T-helper 1 cell treated with Interleukin-12 subunit alpha and Interleukin-12 subunit beta and Interleukin-4 antibody, amounts not matched to agents 30 μg/mL and 1 μg/mL, for 36 hours (primary cell): Measurements from ENCODE around the gene DAGLB.
A peak's percentile ranks its signal among the peaks of the same experiment; 100 is the strongest.

ENCODE experiments used
- H3K27ac Mint-ChIP-seq: one replicate; pipeline ENCODE4 v1.8.0; 2021; ENCODE audit warnings: mild to moderate bottlenecking, mixed read lengths
- H3K27me3 Mint-ChIP-seq: one replicate; pipeline ENCODE4 v1.8.0; 2021; ENCODE audit warnings: low read depth, mixed read lengths
- H3K36me3 Mint-ChIP-seq: one replicate; pipeline ENCODE4 v1.8.0; 2021; ENCODE audit warnings: low read depth, mixed read lengths
- H3K4me1 Mint-ChIP-seq: one replicate; pipeline ENCODE4 v1.8.0; 2021; ENCODE audit warnings: low read depth, mixed read lengths
- H3K4me3 Mint-ChIP-seq: one replicate; pipeline ENCODE4 v1.8.0; 2021; ENCODE audit warnings: mild to moderate bottlenecking, moderate library complexity, mixed read lengths
- H3K9me3 Mint-ChIP-seq: one replicate; pipeline ENCODE4 v1.8.0; 2021; ENCODE audit warnings: mixed read lengths

The DAGLB gene

DNA sequence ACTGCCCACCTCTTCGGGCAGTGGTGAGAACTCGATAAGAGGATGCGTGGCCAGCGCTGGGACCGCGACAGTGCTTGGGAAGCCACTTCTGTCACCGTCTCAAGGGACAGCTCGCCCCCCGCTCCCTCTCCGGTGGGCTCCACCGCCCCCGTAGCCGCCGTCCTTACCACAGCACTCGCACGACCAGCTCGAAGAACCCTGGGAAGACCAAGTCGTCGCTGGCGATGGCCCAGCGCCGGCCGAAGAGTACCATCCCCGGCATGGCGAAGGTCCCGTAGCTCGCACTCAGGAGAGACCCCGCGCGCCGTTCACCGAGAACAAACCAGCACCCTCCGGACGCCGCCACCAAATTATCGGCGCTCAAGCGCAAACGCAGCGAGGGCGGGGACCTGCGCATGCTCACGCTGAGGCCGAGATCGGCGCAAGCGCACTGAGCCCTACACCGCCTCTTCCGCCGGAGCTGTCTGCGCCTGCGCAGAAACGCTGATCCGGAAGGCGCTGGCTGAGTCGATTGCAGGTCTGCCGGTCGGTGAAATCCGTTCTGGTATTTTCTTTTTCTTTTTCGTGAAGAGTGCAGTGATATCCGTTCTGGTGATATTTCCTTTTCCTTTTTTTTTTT is at the start of gene DAGLB:
TSS of gene DAGLB (minus strand) at position 374 of the 619 bp plus-strand sequence. CDS start at position 262, 112 bp downstream.
- H3K9me3 Mint-ChIP-seq, result no peaks in the 10 kb centered on the region
- H3K27me3 Mint-ChIP-seq, result no peaks in the 10 kb centered on the region

DNA sequence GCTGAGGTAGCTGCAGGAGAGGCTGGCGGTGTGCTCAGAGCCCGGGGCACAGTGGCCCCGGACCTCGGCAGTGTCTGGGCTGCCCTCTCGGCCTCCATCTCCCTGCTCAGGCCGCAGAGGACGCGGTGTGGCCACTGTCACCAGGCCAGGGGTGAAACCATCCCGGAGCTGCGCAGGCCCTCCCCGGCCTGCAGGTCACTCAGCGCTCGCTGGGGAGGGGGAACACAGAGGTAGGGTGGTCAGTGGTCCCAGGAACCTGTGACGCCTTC is 49.8 kb upstream of the DAGLB start:
- Mint-ChIP-seq H3K4me1 (no peaks in the 10 kb centered on the region), H3K4me3 (no peak overlapping the region), H3K27me3 (peaks cover 3% of the 10 kb centered on the region), H3K36me3 (no peaks in the 10 kb centered on the region), H3K27ac (no peak overlapping the region), H3K9me3 (no peaks in the 10 kb centered on the region)

More for the DNA sequence above, at the start of gene DAGLB:
- Mint-ChIP-seq H3K36me3 (peaks cover 20% of the 10 kb centered on the region), H3K27ac (peak within 1 kb of the TSS; percentile 94), H3K4me3 (peak within 1 kb of the TSS; percentile 92), H3K4me1 (peaks cover 24% of the 10 kb centered on the region)

- Mint-ChIP-seq H3K27ac (no peak overlapping the region), H3K36me3 (no peaks in the 10 kb centered on the region), H3K9me3 (no peaks in the 10 kb centered on the region), H3K4me1 (no peaks in the 10 kb centered on the region), H3K27me3 (peaks cover 6% of the 10 kb centered on the region), H3K4me3 (no peak overlapping the region)
Observed at GRCh38 chr7:6496842-6497636, 49.3 kb upstream of the DAGLB start.

DNA sequence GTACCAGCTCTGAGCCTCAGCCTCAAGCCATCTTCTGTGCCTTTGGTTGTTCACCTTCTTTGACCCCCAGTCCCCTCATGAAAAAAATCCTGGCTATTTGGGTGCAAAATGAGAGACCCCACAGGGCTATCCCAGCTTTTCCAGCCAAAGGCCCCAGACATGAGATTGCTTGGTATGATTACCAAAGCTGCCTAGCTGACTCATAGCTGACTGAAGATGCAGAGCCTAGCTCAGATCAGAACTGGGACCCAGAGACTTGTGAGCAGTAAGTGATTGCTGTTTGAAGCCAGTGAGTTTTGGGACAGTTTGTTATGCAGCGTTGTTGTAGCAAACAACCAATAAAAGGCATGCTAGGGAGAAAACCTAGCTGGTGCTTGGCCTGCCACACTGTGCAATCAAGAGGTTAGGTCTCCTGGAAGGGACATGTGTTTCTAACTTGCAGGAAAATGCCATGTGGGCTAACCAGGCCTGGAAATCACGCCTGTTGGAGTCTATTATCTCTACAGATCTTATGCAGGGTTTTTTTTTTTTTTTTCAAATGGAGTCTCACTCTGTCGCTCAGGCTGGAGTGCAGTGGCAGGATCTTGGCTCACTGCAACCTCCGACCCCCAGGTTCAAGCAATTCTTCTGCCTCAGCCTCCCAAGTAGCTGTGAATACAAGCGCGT is 48.0 kb upstream of the DAGLB start:
- H3K4me1 Mint-ChIP-seq, result no peaks in the 10 kb centered on the region
- H3K9me3 Mint-ChIP-seq, result no peaks in the 10 kb centered on the region
- peaks cover 6% of the 10 kb centered on the region for H3K27me3 Mint-ChIP-seq
- no peak overlapping the region for H3K27ac Mint-ChIP-seq
- no peak overlapping the region for H3K4me3 Mint-ChIP-seq
- no peaks in the 10 kb centered on the region for H3K36me3 Mint-ChIP-seq

DNA sequence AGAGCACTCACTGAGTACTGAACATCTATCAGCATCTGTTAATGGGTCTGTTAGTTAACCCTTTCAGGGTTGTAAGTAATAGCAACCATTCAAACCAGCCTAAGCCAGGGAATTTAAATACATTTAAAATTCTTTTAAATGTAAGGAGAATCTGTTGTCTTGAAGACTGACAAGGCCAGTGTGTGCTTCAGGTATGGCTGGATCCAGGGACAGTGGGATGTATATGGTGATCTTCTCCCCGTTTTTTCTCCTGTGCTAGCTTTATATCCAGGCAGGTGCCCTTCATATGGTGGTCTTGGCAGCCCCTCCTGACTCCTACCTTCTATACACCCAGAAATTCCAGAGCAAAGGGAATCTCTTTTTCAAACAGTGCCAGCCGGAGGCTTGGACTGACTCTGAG is 46.6 kb upstream of the DAGLB start:
- Mint-ChIP-seq H3K27ac (no peak overlapping the region), H3K27me3 (peaks cover 6% of the 10 kb centered on the region), H3K4me3 (no peak overlapping the region), H3K36me3 (no peaks in the 10 kb centered on the region), H3K9me3 (no peaks in the 10 kb centered on the region), H3K4me1 (no peaks in the 10 kb centered on the region)

DNA sequence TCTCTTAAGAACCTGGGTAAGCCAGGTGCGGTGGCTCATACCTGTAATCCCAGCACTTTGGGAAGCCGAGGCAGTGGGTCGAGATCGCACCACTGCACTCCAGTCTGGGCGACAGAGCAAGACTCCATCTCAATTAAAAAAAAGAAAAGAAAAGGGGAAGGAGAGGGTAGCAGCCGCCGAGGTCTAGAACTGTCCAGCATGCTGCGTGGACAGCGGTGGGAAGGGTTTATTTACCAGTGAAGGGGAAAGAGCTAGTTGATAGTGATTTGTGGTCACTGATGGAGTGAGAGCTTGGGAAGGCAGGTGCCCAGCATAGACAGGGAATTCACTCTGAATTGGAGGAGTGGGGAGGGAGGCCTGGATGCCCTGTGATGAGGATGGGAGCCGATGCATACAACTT is 43.4 kb upstream of the DAGLB start:
- no peaks in the 10 kb centered on the region for H3K36me3 Mint-ChIP-seq
- H3K4me1 Mint-ChIP-seq, result no peaks in the 10 kb centered on the region
- peaks cover 6% of the 10 kb centered on the region for H3K27me3 Mint-ChIP-seq
- H3K9me3 Mint-ChIP-seq, result no peaks in the 10 kb centered on the region
- H3K4me3 Mint-ChIP-seq, result no peak overlapping the region
- no peak overlapping the region for H3K27ac Mint-ChIP-seq

- no peaks in the 10 kb centered on the region for H3K9me3 Mint-ChIP-seq
- H3K36me3 Mint-ChIP-seq, result no peaks in the 10 kb centered on the region
- H3K27ac Mint-ChIP-seq, result no peak overlapping the region
- H3K4me3 Mint-ChIP-seq, result no peak overlapping the region
- H3K27me3 Mint-ChIP-seq, result peaks cover 6% of the 10 kb centered on the region
- peaks cover 2% of the 10 kb centered on the region for H3K4me1 Mint-ChIP-seq
Observed at GRCh38 chr7:6489612-6490011, 41.9 kb upstream of the DAGLB start.

GRCh38 chr7:6487184-6487545 is 39.4 kb upstream of the DAGLB start:
- Mint-ChIP-seq H3K9me3 (no peaks in the 10 kb centered on the region), H3K36me3 (no peaks in the 10 kb centered on the region), H3K4me3 (no peak overlapping the region), H3K27ac (no peak overlapping the region), H3K27me3 (no peaks in the 10 kb centered on the region), H3K4me1 (peaks cover 17% of the 10 kb centered on the region)

GRCh38 chr7:6486438-6487183 is 38.9 kb upstream of the DAGLB start:
- H3K27ac Mint-ChIP-seq, result no peak overlapping the region
- no peaks in the 10 kb centered on the region for H3K9me3 Mint-ChIP-seq
- peaks cover 20% of the 10 kb centered on the region for H3K4me1 Mint-ChIP-seq
- peaks cover 1% of the 10 kb centered on the region for H3K36me3 Mint-ChIP-seq
- no peak overlapping the region for H3K4me3 Mint-ChIP-seq
- no peaks in the 10 kb centered on the region for H3K27me3 Mint-ChIP-seq

DNA sequence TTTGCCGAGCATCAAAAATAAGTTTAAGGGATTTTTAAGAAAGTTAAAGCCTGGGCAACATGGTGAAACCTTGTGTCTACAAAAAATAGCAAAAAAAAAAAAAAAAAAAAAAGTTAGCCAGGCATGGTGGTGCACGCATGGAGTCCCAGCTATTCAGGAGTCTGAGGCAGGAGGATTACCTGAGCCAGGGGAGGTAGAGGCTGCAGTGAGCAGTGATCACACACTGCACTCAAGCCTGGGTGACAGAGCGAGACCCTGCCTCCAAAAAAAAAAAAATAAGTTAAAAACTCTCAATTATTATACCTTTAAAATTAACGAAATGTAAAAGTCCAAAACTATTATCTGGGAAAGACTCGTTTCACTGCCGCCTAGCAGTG is 35.0 kb upstream of the DAGLB start:
- H3K36me3 Mint-ChIP-seq, result peaks cover 11% of the 10 kb centered on the region
- no peaks in the 10 kb centered on the region for H3K27me3 Mint-ChIP-seq
- no peaks in the 10 kb centered on the region for H3K9me3 Mint-ChIP-seq
- peak overlapping the region; percentile 91 for H3K27ac Mint-ChIP-seq
- H3K4me3 Mint-ChIP-seq, result peak overlapping the region; percentile 93
- peaks cover 53% of the 10 kb centered on the region for H3K4me1 Mint-ChIP-seq

- no peak overlapping the region for H3K27ac Mint-ChIP-seq
- H3K4me1 Mint-ChIP-seq, result peaks cover 58% of the 10 kb centered on the region
Observed at GRCh38 chr7:6482307-6482706, 34.6 kb upstream of the DAGLB start.

GRCh38 chr7:6481445-6481844 is 33.7 kb upstream of the DAGLB start:
- Mint-ChIP-seq H3K4me3 (peak overlapping the region; percentile 48), H3K27ac (no peak overlapping the region), H3K27me3 (no peaks in the 10 kb centered on the region), H3K9me3 (no peaks in the 10 kb centered on the region), H3K36me3 (peaks cover 11% of the 10 kb centered on the region), H3K4me1 (peaks cover 65% of the 10 kb centered on the region)

More at GRCh38 chr7:6482307-6482706, 34.6 kb upstream of the DAGLB start:
- peaks cover 11% of the 10 kb centered on the region for H3K36me3 Mint-ChIP-seq
- peak overlapping the region; percentile 93 for H3K4me3 Mint-ChIP-seq
- no peaks in the 10 kb centered on the region for H3K27me3 Mint-ChIP-seq
- no peaks in the 10 kb centered on the region for H3K9me3 Mint-ChIP-seq

DNA sequence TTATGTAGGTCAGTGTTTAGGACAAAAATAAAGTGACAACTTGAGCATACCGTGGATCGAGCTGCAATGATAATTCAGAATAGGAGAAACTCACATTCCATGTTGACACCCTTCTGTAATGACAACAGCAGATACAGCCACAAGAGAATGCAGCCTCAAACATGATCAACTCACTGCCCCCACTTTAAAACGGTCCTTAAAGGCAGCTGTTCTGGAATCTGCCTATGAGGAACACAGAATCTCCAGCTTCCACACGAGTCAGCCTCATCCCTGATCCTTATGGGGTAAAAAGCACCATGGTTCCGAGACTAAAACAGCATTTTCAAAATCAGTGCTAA is 32.5 kb upstream of the DAGLB start:
- Mint-ChIP-seq H3K27ac (peak overlapping the region; percentile 9), H3K4me1 (peaks cover 70% of the 10 kb centered on the region), H3K4me3 (no peak overlapping the region), H3K27me3 (no peaks in the 10 kb centered on the region), H3K9me3 (no peaks in the 10 kb centered on the region), H3K36me3 (peaks cover 16% of the 10 kb centered on the region)

DNA sequence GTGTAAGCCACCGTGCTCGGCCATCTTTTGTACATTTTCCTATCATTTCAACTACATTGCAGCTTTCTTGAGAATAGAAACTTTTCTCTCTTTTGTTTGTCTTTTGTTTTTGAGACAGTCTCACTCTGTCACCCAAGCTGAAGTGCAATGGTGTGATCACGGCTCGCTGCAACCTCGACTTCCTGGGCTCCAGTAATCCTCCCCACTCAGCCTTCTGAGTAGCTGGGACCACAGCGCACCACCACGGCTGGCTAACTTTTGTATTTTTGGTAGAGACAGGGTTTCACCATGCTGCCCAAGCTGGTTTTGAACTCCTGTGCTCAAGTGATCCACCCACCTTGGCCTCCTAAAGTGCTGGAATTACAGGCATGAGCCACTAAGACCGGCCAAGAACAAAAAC is 31.3 kb upstream of the DAGLB start:
- Mint-ChIP-seq H3K9me3 (no peaks in the 10 kb centered on the region), H3K36me3 (peaks cover 17% of the 10 kb centered on the region), H3K27me3 (no peaks in the 10 kb centered on the region), H3K4me3 (peak overlapping the region; percentile 63), H3K4me1 (peaks cover 63% of the 10 kb centered on the region), H3K27ac (peak overlapping the region; percentile 87)

- H3K9me3 Mint-ChIP-seq, result no peaks in the 10 kb centered on the region
- no peak overlapping the region for H3K4me3 Mint-ChIP-seq
- peak overlapping the region; percentile 41 for H3K27ac Mint-ChIP-seq
- H3K36me3 Mint-ChIP-seq, result peaks cover 18% of the 10 kb centered on the region
- H3K4me1 Mint-ChIP-seq, result peaks cover 64% of the 10 kb centered on the region
- no peaks in the 10 kb centered on the region for H3K27me3 Mint-ChIP-seq
Observed at GRCh38 chr7:6478186-6478585, 30.4 kb upstream of the DAGLB start.
